HG03139 (cell line): ENCODE results near the gene NEMF.
A peak's percentile ranks its signal among the peaks of the same experiment; 100 is the strongest.
"Not testable (repeated sequence)": the region's sequence is repeated elsewhere in the genome, so short reads cannot be mapped to it uniquely, and the experiment has no call there.

Experiments
- ATAC-seq: cut with Tn5 transposase; IDR thresholded peaks from one replicate; pipeline ENCODE4 v1.9.1; 2021; ENCODE audit not compliant: unreplicated experiment

NEMF gene

DNA sequence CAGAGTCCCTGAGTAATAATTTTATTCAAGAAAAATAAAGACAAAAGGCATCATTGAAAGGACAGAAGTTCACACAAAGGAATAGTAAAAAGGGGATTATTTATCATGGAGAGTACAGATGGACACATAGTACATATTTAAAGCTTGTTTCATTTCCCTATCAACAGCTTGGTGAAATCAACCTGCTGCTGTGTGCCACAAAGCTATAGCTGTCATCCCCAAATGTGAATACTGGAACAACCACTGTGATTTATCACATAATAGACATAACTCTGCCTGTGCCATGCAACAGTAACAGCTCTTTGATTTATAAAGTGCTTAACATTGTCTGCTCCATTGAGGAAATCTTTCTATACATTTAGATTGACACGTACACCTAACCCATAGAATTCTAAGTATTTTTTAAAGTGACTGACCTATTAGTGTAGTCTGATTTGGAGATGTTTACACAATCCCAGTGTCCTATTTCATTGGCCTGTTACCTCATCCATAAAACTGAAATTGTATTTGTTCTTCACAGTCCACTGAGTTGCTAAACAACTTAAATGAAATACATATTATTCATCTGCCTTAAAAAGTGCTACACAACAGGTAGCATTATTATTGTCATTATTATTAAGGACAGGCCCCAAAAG is 3.3 kb downstream of the NEMF start:
- ATAC-seq: no peak

DNA sequence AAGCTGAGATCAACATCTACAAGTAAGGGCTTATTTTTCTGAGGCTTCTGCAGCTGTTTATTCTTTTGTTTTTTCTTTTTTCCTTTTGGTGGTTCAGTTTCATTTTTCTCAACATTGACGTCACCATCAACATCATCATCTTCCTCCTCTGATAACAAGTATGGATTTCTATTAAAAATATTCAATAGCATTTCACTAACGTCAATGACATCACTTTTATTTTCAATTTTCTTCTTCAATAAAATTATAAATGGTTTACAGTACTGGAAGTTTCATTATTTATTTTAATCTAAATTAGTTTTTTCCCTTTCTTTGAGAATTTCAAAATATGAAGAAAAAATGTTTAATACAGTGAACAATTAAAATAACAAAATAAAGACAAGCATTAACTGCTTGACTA is 23.9 kb downstream of the NEMF start:
- no peak for ATAC-seq

DNA sequence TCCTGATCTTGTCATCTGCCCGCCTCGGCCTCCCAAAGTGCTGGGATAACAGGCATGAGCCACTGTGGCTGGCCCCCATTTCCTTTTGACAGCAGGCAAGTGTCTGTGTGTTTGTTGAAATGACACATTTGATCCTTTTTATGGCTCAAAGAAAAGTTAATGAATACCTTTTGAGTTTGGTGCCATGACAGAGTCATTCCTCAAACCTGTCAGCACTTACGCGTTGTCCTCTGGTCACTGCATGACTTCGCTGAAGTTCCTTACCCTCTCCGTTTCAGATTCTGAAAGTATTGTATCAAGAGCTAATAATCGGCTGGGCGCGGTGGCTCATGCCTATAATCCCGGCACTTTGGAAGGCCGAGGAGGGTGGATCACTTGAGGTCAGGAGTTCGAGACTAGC is 32.4 kb downstream of the NEMF start:
- ATAC-seq: no peak

DNA sequence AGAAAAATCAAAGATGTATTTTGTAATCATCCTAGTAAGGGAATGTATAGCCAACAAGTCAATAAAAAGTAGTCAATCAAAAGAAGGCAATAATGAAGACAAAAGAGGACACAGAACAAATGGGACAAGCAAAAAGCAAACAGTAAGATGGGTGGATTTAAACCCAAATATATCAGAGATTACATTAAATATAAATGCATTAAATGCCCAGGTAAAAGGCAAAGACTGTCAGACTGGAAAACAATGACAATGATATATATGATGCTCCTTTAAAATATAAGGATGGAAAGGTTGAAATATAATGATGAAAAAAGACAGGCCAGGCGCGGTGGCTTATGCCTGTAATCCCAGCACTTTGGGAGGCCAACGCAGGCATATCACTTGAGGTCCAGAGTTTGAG is 35.7 kb downstream of the NEMF start:
- ATAC-seq: no peak

DNA sequence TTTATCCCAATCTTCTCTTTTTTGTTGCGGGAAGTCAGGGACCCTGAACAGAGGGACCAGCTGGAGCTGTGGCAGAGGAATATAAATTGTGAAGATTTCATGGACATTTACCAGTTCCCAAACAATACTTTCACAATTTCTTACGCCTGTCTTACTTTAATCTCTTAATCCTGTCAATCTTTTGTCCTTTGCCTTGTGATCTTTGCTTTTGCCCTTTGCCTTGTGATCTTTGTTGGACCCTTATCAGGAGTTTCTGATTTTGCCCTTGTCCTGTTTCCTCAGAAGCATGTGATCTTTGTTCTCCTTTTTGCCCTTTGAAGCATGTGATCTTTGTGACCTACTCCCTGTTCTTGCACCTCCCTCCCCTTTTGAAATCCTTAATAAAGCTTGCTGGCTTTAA is 36.5 kb downstream of the NEMF start:
- not testable (repeated sequence) for ATAC-seq

DNA sequence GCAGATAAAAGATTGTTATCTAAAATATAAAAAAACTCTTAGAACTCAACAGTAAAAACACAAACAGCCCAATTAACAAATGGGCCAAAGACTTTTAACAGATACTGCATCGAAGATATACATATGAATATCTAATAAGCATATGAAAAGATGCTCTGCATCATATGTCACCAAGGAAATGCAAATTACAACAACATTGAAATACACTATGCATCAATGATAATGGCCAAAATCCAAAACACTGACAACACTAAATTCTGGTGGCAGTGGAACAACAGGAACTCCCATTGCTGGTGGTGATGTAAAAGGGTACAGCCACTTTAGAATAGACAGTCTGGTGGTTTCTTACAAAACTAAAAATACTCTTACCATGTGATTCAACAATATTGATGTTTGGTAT is 43.8 kb downstream of the NEMF start:
- ATAC-seq: no peak

DNA sequence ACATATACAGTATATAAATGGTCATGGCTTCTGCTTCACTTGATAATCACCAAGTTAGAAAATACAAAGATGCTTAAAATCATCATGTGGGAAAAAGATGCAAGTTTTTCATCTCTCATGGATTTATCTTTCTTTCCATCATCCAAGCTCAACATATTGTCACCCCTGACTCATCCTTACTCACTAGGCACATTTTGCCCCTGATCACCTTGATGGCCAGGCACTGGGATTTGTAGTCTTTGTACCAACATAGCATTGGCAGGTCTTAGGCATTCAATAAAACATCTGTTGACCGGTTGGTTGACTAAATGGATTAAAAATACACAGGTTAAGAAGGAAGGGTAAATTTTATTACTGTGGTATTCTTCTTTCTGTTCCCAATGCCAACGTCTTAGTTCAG is 56.6 kb downstream of the NEMF start:
- no peak for ATAC-seq

DNA sequence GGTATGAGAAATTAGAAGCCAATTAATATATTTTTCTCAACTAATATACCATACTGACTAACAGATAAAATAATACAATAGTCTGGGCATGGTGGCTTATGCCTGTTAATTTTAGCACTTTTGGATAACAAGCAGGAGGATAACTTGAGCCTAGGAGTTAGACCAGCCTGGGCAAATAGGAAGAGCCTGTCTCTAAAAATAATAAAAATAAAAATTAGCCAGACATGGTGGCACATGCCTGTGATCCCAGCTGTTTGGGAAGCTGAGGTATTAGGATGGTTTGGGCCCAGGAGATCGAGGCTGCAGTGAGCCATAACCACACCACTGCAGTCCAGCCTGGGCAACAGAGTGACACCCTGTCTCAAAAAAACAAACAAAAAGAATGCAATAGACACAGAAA is 60.0 kb downstream of the NEMF start:
- no peak for ATAC-seq

DNA sequence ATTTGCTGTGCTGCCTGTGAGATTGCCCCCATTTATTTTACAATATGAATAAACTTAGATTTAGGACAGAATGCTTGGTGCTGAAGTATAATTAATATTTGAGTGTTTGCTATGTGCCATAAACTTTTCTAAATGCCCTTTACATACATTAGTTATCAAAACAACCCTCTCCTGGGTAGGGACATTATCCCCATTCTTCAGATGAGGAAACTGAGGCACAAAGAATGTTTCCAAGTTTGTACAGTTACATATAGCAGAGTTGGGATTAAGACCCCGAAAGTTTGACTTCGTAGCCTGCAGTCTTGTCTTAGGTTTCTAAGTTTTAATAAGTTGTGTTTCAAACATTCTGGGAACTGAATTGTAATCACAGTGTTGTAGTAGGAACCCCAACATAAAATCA is 66.3 kb downstream of the NEMF start:
- no peak for ATAC-seq

DNA sequence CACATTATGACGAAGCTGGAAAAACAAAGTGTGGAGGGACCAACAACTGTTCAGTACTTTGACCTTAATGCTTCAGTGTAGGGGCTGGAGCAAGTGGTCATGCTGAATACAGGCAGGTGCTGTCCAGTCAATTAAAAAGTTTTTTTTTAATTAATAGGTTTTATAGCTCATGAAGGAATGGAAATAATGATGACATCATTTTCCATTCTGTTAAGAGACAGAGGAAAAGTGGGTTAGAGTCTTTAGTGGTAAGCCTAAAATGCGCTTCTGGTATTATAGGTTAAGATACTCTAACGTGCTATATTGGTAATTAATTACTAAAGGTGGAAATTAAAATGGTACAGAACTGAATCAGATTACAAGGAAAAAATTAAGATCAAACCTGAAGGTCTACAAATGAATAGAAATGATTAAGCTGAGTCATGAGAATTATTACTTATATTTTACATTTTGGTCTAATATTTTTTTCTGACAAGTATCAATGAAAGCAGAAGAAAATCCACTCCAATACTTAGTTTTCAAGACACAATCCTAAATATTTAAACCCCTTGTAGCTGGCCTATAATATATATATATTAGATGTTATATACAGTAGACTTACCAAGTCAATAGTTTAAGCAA is 69.1 kb downstream of the NEMF start:
- no peak for ATAC-seq

DNA sequence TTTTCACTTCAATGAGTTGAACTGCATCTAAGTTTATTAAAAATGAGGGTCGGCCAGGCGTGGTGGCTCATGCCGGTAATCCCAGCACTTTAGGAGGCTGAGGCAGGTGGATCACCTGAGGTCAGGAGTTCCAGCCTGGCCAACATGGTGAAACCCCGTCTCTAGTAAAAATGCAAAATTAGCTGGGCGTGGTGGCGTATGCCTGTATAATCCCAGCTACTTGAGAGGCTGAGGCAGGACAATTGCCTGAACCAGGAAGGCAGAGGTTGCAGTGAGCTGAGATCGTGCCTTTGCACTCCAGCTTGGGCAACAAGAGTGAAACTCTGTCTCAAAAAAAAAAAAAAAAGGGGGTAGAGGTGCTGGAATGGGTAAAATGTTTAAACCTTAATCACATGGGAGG is 71.5 kb downstream of the NEMF start:
- not testable (repeated sequence) for ATAC-seq

DNA sequence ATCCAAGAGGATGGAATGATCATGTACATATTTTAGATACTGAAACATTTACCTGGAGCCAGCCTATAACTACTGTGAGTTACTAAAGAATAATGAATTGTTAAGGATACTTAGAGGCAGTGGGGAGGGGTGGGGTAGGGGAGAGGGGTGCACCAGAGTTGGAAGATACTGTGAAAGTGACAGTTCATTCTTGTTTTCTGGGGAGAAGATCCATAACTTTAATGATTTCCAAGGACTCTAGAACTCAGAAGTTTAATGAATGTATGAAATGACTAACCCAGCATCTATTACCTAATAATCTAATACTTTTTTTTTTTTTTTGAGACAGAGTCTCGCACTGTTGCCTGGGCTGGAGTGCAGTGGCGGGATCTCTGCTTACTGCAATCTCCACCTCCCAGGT is 74.2 kb downstream of the NEMF start:
- no peak for ATAC-seq

DNA sequence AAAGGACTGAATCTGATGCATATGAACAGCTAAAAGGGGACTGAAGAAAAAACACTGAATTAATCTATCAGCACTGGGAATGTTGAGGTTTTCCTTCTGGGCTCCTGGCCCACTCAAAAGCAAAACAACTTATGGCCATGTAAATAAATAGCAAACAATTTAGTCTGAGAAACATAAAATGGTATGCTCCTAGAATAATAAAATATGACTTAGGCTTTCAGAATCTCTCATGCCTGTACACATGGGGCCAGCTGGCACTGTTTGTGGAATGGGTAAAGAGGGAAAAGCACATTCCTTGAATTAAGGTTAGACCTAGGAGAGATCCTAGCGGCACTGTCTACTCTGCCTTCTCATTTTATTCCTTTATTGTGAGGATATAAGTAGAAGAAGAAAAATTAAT is 78.5 kb downstream of the NEMF start:
- no peak for ATAC-seq

DNA sequence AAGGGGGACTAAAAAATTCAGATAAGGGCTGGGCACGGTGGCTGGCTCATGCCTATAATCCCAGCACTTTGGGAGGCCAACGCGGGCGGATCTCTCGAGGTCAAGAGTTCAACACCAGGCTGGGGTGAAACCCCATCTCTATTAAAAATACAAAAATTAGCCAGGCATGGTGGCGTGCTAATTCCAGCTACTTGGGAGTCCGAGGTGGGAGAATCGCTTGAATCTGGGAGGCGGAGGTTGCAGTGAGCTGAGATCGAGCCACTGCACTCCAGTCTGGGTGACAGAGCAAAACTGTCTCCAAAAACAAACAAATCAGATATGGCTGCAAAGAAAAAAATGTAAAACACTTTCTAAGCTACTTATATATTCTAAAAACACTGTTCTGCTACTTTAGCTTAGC is 80.9 kb downstream of the NEMF start:
- ATAC-seq: not testable (repeated sequence)

DNA sequence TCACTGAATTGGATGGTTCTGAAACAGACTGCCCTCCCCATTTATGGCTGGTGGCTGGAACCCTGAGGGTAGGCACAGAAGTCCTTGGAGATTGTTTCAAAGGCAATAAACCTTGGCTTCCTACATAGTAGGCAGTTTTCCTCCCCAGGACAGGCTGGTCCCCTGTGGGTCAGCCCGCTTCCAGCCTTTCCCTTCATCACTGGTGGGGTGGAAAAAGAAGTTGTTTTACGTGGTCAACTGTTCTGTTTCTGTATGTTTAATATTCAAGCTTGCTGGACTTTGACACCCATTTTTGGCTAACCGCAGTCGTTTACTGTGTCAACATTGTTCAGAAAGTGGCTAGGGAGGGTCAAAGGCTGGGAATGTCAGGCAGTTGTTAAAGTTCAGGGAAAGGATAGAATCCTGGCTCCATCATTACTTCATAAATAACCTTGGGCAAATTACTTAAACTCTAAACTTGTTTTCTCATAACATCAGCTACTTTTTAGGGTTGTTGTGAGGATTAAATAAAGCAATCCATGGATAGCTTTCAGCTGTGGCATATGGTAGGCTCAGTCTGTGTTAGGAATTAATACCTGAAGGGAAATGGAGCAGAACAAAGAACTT is 82.3 kb downstream of the NEMF start:
- no peak for ATAC-seq

DNA sequence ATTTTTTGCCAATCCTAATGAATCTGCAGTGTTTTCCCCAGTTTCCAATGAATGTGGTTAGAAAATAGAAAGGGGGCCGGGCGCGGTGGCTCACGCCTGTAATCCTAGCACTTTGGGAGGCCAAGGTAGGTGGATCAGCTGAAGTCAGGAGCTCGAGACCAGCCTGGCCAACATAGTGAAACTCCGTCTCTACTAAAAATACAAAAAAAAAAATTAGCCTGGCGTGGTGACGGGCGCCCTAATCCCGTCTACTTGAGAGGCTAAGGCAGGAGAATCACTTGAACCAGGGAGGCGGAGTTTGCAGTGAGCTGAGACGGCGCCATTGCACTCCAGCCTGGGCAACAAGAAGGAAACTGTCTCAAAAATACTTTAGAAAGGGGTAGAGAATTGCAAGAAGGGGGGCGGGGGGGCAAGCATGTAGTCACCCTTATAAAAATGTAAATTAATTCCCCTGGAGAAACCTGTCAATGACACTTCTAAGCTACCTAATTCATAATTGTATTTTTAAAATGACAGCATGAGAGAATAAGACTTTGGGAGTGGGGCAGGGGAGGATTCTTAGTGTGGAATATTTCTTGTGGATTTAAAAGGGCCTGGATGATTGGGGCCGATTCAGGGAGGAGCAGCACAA is 82.9 kb downstream of the NEMF start:
- no peak for ATAC-seq

DNA sequence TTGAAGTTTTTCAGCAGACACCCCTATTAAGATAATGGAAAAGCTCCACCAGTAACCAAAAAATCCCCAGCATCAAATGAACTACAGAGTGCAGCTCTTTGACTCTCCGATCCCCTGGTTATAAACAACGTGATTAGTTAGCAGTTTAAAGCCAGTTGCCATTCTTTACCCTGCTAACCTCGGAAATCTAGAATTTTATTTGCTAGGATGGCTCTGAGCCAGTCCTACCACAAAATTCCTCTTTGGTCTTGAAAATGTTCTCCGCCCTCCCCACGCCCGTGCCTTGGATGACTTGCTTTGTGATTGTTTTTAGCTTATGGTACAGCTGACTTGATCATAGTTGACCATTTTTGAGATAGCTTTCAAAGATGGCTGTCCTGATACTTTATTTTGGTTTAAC is 83.4 kb downstream of the NEMF start:
- ATAC-seq: no peak

DNA sequence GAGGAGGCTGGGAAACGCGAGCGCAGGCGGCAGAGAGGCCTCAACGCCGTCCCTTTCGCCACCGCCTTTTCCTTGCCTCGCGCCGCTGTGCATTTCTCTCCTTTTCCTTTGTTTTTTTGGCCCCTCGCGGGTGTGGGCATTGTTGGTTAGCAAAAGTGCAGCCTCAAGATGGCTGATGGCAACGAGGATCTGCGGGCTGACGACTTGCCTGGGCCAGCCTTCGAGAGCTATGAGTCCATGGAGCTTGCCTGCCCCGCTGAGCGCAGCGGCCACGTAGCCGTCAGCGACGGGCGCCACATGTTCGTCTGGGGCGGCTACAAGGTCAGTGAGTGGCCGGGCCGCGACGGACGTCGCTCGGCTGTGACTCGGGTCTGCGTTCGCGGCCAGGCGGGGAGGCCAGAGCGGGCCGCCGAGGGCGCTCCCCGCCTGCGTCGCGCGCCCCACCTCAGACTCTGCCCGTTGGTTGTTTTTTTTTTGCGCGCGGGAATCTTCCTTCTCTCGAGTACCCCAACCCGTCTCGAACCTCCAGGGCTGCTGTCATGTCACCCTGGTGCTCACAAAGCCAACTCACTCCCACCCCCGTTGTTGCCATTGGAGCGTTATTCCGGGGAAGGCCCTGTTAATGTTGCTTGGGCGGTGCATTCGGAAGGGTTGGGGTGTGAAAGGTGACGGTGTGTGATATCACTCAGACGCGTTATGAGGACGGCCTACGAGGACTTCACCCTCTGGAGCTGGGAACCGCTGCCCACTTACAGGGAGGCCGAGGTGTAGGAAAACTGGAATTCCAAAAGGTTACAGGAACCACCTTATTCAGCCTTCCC is 84.1 kb downstream of the NEMF start:
- ATAC-seq: peak; percentile 20

DNA sequence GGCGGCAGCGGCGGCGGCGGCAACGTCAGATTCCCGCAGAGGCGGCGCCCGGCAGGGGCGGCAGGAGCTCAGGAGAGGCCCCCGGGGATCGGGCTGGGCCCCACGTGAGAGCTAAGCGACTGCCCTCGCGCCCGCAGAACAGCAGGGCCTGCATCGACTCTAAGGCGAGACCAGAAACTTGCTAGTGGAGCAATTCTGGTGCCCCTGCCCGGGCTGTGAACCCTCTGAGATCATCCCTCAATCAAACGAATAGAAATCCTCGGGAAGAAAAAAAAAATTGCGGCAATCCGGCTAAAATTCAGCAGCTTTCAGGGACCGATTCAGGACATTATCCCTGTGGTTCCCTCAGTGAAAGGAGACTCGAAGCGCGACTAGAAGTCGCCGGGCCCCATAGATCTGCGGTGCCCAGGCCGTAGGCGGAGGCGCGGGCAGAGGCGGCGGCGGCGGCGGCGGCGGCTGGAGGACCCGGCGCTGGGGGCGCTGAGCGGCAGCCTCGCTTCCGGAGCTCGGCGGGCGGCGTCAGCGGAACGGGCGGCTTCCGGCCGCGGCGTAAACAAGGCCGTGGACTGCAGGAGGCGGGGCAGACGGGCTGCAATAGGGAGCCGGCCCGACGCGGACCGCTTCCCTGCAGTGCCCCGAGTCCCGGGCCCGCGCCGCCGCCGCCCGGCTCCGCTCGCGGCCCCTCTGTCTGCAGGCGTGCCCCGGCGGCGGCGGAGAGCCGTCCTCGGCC is 84.9 kb downstream of the NEMF start, which contains the start of gene KLHDC2:
KLHDC2 (plus strand) TSS at position 583 of the 730 bp plus-strand sequence. CDS start 316 bp downstream, outside the sequence.
- ATAC-seq: peak; percentile 91

DNA sequence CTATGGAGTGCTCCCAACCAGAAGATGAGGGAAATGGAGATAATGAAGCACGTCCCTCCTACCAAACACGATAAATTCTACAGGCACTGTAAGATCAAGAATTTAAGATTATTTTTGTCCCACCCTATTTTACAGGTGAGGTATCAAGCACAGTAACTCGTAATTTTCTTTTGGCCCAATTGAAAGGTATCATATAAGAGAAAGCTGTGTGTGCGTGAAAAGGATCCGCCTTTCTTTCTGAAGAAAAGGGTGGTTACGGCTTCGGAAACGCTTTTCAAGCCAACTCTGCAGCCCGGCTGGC is 85.4 kb downstream of the NEMF start:
- no peak for ATAC-seq

DNA sequence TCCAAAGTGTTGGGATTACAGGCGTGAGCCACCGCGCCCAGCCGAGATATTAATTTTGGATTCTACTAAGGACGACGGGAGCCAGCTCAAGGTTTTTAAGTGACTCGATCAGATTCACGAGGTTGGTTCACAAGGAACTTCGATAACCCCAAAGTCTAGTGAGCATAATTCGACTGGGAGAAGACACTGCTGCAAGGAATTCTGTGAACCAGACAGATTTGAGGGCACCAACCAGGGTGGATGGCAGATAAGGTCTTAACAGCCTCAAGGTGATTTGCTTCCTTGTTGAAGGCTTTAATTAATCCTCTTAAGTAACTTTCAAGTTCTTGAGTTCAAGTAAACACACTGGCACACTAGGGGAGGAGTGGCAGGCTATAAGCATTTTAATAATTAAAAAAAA is 85.7 kb downstream of the NEMF start:
- no peak for ATAC-seq
